Caco-2 (cell line): ENCODE results near the gene OLIG2. TPM values are rescaled to one million over a fixed set of nuclear protein-coding genes. Genes with fewer than 3 reads are reported as not detected.

Experiments
- BruUV-seq: library from RNA; stranded (reverse); fragments of 400-500 nt; replicated peaks from 2 replicates; lab custom pipeline; 2021; lab: Mats Ljungman, UMichigan
- CTCF ChIA-PET: fragments of 300-600 bp; sonication (Branson Sonifier 250); formaldehyde crosslinking; loops from one replicate; lab custom pipeline; 2022; ENCODE audit warnings: antibody characterized with exemption; lab: Charles Lee
- POLR2A ChIA-PET: fragments of 300-600 bp; sonication (Branson Sonifier 250); formaldehyde crosslinking; loops from one replicate; lab custom pipeline; 2022; ENCODE audit warnings: antibody characterized with exemption; lab: Charles Lee
- DNase-seq, 2 experiments: peaks; one replicate each; pipeline versions ENCODE4 v3.0.0 to v3.0.0-alpha.2; 2020 to 2022
- H3K27me3 ChIP-seq: replicated peaks from 2 replicates; pipeline ENCODE4 v1.6.0; 2011; ENCODE audit warnings: low read length; ENCODE audit not compliant: control insufficient read depth, insufficient read depth
- H3K36me3 ChIP-seq: 2 replicates; pipeline ENCODE4 v1.5.1; 2011; ENCODE audit warnings: low read length; ENCODE audit not compliant: control insufficient read depth, insufficient read depth
- H3K4me1 ChIP-seq: fragments of 250-450 bp; sonication (Bioruptor Pico); 2 replicates; pipeline ENCODE4 v1.5.1; 2020; ENCODE audit warnings: mild to moderate bottlenecking
- H3K4me3 ChIP-seq: 2 replicates; pipeline ENCODE4 v1.5.1; 2011; ENCODE audit warnings: low read depth, mild to moderate bottlenecking, control low read depth, low read length
- H3K9me3 ChIP-seq: fragments of 250-450 bp; sonication (Bioruptor Pico); 2 replicates; pipeline ENCODE4 v1.5.1; 2020; ENCODE audit warnings: mild to moderate bottlenecking, moderate library complexity
- H3K27ac Mint-ChIP-seq: one replicate; pipeline ENCODE4 v1.8.0; 2022; ENCODE audit warnings: mixed read lengths; ENCODE audit not compliant: unreplicated experiment
- H3K27me3 Mint-ChIP-seq: one replicate; pipeline ENCODE4 v1.8.0; 2022; ENCODE audit warnings: mixed read lengths; ENCODE audit not compliant: insufficient read depth, unreplicated experiment
- H3K36me3 Mint-ChIP-seq: one replicate; pipeline ENCODE4 v1.8.0; 2022; ENCODE audit warnings: mild to moderate bottlenecking, mixed read lengths; ENCODE audit not compliant: insufficient read depth, unreplicated experiment
- H3K4me1 Mint-ChIP-seq: one replicate; pipeline ENCODE4 v1.8.0; 2022; ENCODE audit warnings: low read depth, mixed read lengths; ENCODE audit not compliant: unreplicated experiment
- H3K4me3 Mint-ChIP-seq: one replicate; pipeline ENCODE4 v1.8.0; 2022; ENCODE audit warnings: mild to moderate bottlenecking, moderate library complexity, mixed read lengths; ENCODE audit not compliant: unreplicated experiment
- H3K9me3 Mint-ChIP-seq: one replicate; pipeline ENCODE4 v1.8.0; 2022; ENCODE audit warnings: mixed read lengths; ENCODE audit not compliant: unreplicated experiment
- intact Hi-C: fragments of 100-400 bp; cut with micrococcal nuclease; formaldehyde crosslinking; loops from one replicate; pipeline ENCODE4 v1.10.0; 2022; ENCODE audit not compliant: unreplicated experiment
- total RNA-seq: library from RNA; stranded (reverse); gene quantifications from 2 replicates; pipeline ENCODE4 v1.2.3, GENCODE V29; 2022
- TF ChIP-seq, protein P1 (sequence below), 2 experiments: fragments of 200-600 bp in 1 of 2; IDR thresholded peaks; 1 replicate in 1 of 2; 2 replicates in 1 of 2; pipeline versions ENCODE4 v1.5.1 to v1.8.0; 2011 to 2022; ENCODE audit warnings: antibody characterized with exemption in 1 of 2, control low read depth in 1 of 2, inconsistent platforms in 1 of 2, low read depth in 1 of 2, low read length in 1 of 2, mild to moderate bottlenecking in 1 of 2, moderate library complexity in 1 of 2; ENCODE audit not compliant: insufficient read depth in 1 of 2, severe bottlenecking in 1 of 2, unreplicated experiment in 1 of 2

The OLIG2 gene
- total RNA-seq, 1 experiment from 2014 or later, result not detected

DNA sequence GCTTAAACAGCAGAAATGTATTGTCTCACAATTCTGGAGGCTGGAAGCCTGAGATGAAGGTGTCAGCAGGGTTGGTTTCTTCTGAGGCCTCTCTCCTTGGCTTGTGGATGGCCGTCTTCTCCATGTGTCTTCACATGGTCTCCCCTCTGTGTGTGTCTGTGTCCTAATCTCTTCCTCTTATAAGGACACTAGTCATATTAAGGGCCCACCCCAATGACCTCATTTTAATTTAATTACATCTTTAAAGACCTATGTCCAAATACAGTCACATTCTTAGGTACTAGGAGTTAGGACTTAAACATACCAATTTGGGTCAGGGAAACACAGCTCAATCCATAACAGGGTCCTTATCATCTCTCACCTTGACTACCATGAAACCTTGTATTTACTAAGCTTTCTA lies 14.8 kb upstream of the OLIG2 start:
- Histone ChIP-seq H3K9me3 (no peaks in the 10 kb centered on the region), H3K4me1 (no peaks in the 10 kb centered on the region), H3K4me3 (no peak overlapping the region), H3K27me3 (no peaks in the 10 kb centered on the region), H3K36me3 (no peaks in the 10 kb centered on the region)
- H3K4me3 Mint-ChIP-seq, result no peak overlapping the region
- H3K27me3 Mint-ChIP-seq, result peaks cover 13% of the 10 kb centered on the region
- BruUV-seq, result no TSS peak
- peaks cover 9% of the 10 kb centered on the region for H3K4me1 Mint-ChIP-seq
- H3K36me3 Mint-ChIP-seq, result no peaks in the 10 kb centered on the region
- ChIA-PET POLR2A (no interaction called here), CTCF (interaction anchor here (0.5 kb wide), 1 partner anchor 108 kb away, joined by 4 read pairs; no protein-coding TSS in a partner anchor)
- peaks cover 9% of the 10 kb centered on the region for H3K9me3 Mint-ChIP-seq
- intact Hi-C loops, result no loop called here
- no peak overlapping the region for H3K27ac Mint-ChIP-seq
- no peak for DNase-seq
- TF ChIP-seq, protein P1, sequence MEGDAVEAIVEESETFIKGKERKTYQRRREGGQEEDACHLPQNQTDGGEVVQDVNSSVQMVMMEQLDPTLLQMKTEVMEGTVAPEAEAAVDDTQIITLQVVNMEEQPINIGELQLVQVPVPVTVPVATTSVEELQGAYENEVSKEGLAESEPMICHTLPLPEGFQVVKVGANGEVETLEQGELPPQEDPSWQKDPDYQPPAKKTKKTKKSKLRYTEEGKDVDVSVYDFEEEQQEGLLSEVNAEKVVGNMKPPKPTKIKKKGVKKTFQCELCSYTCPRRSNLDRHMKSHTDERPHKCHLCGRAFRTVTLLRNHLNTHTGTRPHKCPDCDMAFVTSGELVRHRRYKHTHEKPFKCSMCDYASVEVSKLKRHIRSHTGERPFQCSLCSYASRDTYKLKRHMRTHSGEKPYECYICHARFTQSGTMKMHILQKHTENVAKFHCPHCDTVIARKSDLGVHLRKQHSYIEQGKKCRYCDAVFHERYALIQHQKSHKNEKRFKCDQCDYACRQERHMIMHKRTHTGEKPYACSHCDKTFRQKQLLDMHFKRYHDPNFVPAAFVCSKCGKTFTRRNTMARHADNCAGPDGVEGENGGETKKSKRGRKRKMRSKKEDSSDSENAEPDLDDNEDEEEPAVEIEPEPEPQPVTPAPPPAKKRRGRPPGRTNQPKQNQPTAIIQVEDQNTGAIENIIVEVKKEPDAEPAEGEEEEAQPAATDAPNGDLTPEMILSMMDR (IDR thresholded peaks at IDR 0.05; ENCODE audit: insufficient read depth in 1 of 2, low read depth in 1 of 2, low read length in 1 of 2, severe bottlenecking in 1 of 2, unreplicated experiment in 1 of 2), result no peak

DNA sequence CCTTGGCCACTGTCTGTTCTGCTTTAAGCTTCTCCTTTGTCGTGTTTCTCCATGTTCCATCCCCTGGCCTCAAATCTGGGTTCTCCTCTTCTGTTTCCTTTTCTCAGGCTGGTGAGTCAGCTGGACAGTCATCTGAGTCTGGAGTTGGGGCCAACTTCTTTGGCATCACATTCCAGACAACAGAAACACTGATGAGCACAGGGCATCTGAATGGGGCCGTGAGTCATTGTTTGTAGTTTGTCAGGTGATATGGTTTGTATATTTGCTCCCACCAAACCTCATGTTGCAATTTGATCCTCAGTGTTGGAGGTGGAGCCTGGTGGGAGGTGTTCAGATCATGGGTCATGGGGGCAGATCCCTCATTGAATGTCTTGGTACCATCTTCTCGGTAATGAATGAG lies 14.3 kb upstream of the OLIG2 start:
- intact Hi-C loops, result no loop called here
- Mint-ChIP-seq H3K27ac (no peak overlapping the region), H3K36me3 (no peaks in the 10 kb centered on the region), H3K9me3 (peaks cover 9% of the 10 kb centered on the region), H3K4me3 (no peak overlapping the region), H3K4me1 (peaks cover 9% of the 10 kb centered on the region), H3K27me3 (peaks cover 13% of the 10 kb centered on the region)
- no peaks in the 10 kb centered on the region for H3K36me3 ChIP-seq
- no peak overlapping the region for H3K4me3 ChIP-seq
- H3K27me3 ChIP-seq, result no peaks in the 10 kb centered on the region
- CTCF ChIA-PET, result interaction anchor here (0.5 kb wide), 1 partner anchor 108 kb away, joined by 4 read pairs; no protein-coding TSS in a partner anchor
- no peaks in the 10 kb centered on the region for H3K9me3 ChIP-seq
- no TSS peak for BruUV-seq
- TF ChIP-seq, protein P1 (IDR thresholded peaks at IDR 0.05; ENCODE audit: insufficient read depth in 1 of 2, low read depth in 1 of 2, low read length in 1 of 2, severe bottlenecking in 1 of 2, unreplicated experiment in 1 of 2), result no peak
- POLR2A ChIA-PET, result no interaction called here
- no peaks in the 10 kb centered on the region for H3K4me1 ChIP-seq
- no peak for DNase-seq

- ChIA-PET CTCF (no interaction called here), POLR2A (no interaction called here)
- Histone ChIP-seq H3K4me3 (no peak overlapping the region), H3K4me1 (no peaks in the 10 kb centered on the region), H3K27me3 (no peaks in the 10 kb centered on the region), H3K9me3 (no peaks in the 10 kb centered on the region), H3K36me3 (no peaks in the 10 kb centered on the region)
- no TSS peak for BruUV-seq
- intact Hi-C loops, result no loop called here
- Mint-ChIP-seq H3K4me1 (peaks cover 9% of the 10 kb centered on the region), H3K27me3 (peaks cover 14% of the 10 kb centered on the region), H3K9me3 (peaks cover 9% of the 10 kb centered on the region), H3K4me3 (no peak overlapping the region), H3K27ac (no peak overlapping the region), H3K36me3 (no peaks in the 10 kb centered on the region)
- TF ChIP-seq, protein P1 (IDR thresholded peaks at IDR 0.05; ENCODE audit: insufficient read depth in 1 of 2, low read depth in 1 of 2, low read length in 1 of 2, severe bottlenecking in 1 of 2, unreplicated experiment in 1 of 2), result no peak
- DNase-seq, result no peak
Measured at GRCh38 chr21:33013626-33014025, 12.1 kb upstream of the OLIG2 start.
